ENCODE measurements around the gene MIPOL1. TPM values are rescaled to one million over a fixed set of nuclear protein-coding genes. Genes with fewer than 3 reads are reported as not detected.

The MIPOL1 gene
- total and polyA plus RNA-seq, 9 of the 15 experiments (the other 6 are each of a cell fraction or from before 2014, with no cell fraction given): 6.7 to 21.9 (median 12.4) TPM

DNA sequence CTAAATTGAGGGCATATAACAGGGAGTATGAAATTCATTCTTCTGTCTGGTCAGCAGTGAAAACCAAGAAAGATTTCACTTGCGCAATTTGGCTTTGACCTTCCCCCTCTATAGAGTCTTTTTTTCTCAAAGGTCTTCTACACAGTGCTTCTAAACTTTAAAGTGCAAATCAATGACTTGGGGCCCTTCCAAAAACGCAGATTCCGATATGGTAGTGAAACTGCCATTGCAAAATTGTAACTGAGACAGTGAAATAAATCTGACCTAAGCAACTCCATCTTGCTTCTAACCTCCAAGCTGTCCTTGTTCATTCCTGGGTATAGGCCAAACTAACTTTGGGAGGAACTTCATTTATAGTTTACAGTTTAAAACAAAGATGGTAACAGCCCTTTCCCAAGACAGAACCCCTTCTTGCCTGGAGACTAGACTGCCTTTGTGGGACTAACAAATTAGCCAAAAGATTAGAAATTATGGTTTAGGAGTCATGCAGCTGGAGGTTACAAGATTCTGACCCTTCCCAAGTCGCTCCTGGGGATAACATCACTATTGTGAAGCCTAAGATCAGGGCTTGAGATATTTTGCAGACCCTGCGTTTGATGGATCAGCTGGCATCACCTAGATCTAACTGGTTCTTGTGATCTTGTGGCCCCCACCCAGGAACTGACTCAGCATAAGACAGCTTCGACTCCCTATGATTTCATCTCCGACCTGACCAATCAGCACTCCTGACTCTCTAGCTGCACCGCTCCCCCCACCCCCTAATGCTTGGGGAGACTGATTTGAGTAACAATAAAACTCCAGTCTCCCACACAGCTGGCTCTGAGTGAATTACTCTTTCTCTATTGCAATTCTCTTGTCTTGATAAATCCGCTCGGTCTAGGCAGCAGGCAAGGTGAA lies 30.3 kb upstream of the MIPOL1 start (continued):
- TF ChIP-seq POLR3A (IDR thresholded peaks at IDR 0.05; ENCODE audit: borderline replicate concordance, extremely low read depth, insufficient read depth, insufficient read length) (no peak), EZH2 (IDR thresholded peaks at IDR 0.05; ENCODE audit: borderline replicate concordance, low read depth, low read length) (no peak), ZBTB1 (CRISPR knock-in tag; IDR thresholded peaks at IDR 0.05; ENCODE audit: borderline replicate concordance, low read depth) (no peak), POLR2AphosphoS2 (IDR thresholded peaks at IDR 0.05; ENCODE audit: low read length) (no peak), U2AF2 (optimal IDR thresholded peaks at IDR 0.05; ENCODE audit: low read depth, low read length) (no peak), ZNF589 (CRISPR knock-in tag; IDR thresholded peaks at IDR 0.05; ENCODE audit: low read depth) (peak; percentile 99), SRSF9 (IDR thresholded peaks at IDR 0.05; ENCODE audit: borderline replicate concordance, low read depth, low read length) (no peak), BRF1 (IDR thresholded peaks at IDR 0.05; ENCODE audit: borderline replicate concordance, extremely low read depth, insufficient read length) (no peak), ZC3H4 (CRISPR knock-in tag; IDR thresholded peaks at IDR 0.05; ENCODE audit: borderline replicate concordance) (no peak), ZNF830 (CRISPR knock-in tag; IDR thresholded peaks at IDR 0.05) (no peak), YY1 (IDR thresholded peaks at IDR 0.05; ENCODE audit: borderline replicate concordance in 1 of 3, control insufficient read depth in 1 of 3, extremely low read depth in 1 of 3, insufficient read depth in 3 of 3, insufficient read length in 1 of 3, insufficient replicate concordance in 2 of 3, low read depth in 1 of 3, low read length in 2 of 3) (no peak), SMARCE1 (IDR thresholded peaks at IDR 0.05) (peak; percentile 48), NR2F6 (CRISPR knock-in tag; IDR thresholded peaks at IDR 0.05) (0 out of 2 replicates have a peak, but pooled peaks have one; percentile 69), ZNF224 (CRISPR knock-in tag; IDR thresholded peaks at IDR 0.05) (no peak), NFIC (IDR thresholded peaks at IDR 0.05) (no peak), ZZZ3 (IDR thresholded peaks at IDR 0.05) (no peak), HDAC2 (IDR thresholded peaks at IDR 0.05) (0 out of 2 replicates have a peak, but pooled peaks have one; percentile 29)
- TF ChIP-seq, protein P1, sequence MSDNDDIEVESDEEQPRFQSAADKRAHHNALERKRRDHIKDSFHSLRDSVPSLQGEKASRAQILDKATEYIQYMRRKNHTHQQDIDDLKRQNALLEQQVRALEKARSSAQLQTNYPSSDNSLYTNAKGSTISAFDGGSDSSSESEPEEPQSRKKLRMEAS (CRISPR knock-in tag; IDR thresholded peaks at IDR 0.05): no peak
- TF ChIP-seq, protein P2, sequence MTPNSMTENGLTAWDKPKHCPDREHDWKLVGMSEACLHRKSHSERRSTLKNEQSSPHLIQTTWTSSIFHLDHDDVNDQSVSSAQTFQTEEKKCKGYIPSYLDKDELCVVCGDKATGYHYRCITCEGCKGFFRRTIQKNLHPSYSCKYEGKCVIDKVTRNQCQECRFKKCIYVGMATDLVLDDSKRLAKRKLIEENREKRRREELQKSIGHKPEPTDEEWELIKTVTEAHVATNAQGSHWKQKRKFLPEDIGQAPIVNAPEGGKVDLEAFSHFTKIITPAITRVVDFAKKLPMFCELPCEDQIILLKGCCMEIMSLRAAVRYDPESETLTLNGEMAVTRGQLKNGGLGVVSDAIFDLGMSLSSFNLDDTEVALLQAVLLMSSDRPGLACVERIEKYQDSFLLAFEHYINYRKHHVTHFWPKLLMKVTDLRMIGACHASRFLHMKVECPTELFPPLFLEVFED (CRISPR knock-in tag; conservative IDR thresholded peaks at IDR 0.05): peak; percentile 91
- TF ChIP-seq, protein P3, sequence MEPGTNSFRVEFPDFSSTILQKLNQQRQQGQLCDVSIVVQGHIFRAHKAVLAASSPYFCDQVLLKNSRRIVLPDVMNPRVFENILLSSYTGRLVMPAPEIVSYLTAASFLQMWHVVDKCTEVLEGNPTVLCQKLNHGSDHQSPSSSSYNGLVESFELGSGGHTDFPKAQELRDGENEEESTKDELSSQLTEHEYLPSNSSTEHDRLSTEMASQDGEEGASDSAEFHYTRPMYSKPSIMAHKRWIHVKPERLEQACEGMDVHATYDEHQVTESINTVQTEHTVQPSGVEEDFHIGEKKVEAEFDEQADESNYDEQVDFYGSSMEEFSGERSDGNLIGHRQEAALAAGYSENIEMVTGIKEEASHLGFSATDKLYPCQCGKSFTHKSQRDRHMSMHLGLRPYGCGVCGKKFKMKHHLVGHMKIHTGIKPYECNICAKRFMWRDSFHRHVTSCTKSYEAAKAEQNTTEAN (CRISPR knock-in tag; IDR thresholded peaks at IDR 0.05): no peak
- TF ChIP-seq, protein P4, sequence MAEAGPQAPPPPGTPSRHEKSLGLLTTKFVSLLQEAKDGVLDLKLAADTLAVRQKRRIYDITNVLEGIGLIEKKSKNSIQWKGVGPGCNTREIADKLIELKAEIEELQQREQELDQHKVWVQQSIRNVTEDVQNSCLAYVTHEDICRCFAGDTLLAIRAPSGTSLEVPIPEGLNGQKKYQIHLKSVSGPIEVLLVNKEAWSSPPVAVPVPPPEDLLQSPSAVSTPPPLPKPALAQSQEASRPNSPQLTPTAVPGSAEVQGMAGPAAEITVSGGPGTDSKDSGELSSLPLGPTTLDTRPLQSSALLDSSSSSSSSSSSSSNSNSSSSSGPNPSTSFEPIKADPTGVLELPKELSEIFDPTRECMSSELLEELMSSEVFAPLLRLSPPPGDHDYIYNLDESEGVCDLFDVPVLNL (CRISPR knock-in tag; IDR thresholded peaks at IDR 0.05; ENCODE audit: low read depth): no peak

All from K562 (cell line).